Testis (tissue), 3 donors: ENCODE results near the gene MCCD1. TPM values are rescaled to one million over a fixed set of nuclear protein-coding genes. Genes with fewer than 3 reads are reported as not detected.

Source experiments
- DNase-seq: peaks from one replicate; pipeline ENCODE4 v3.0.0-alpha.2; 2019
- H3K27ac ChIP-seq, 2 donors: fragments of 200-600 bp; sonication (generic); one replicate each; pipeline ENCODE4 v1.5.1; 2019
- H3K27me3 ChIP-seq: fragments of 200-600 bp; sonication (generic); one replicate; pipeline ENCODE4 v1.5.1; 2019
- H3K36me3 ChIP-seq: fragments of 200-600 bp; sonication (generic); one replicate; pipeline ENCODE4 v1.5.1; 2017; ENCODE audit warnings: low read depth; ENCODE audit errors: missing control alignments
- H3K4me1 ChIP-seq: fragments of 200-600 bp; sonication (generic); one replicate; pipeline ENCODE4 v1.5.1; 2019
- H3K4me3 ChIP-seq, 2 donors: fragments of 200-600 bp; sonication (generic); one replicate each; pipeline ENCODE4 v1.5.1; 2017 to 2019
- H3K9me3 ChIP-seq: fragments of 200-600 bp; sonication (generic); one replicate; pipeline ENCODE4 v1.5.1; 2017
- POLR2A ChIP-seq: fragments of 450-650 bp; IDR thresholded peaks from one replicate; pipeline ENCODE4 v1.6.1; 2017; ENCODE audit warnings: antibody characterized with exemption, mild to moderate bottlenecking, moderate library complexity
- WGBS, 2 donors: methylation state at CpG; one replicate each; pipeline ENCODE4 v1.1.5; 2018; 5-methylcytosine and 5-hydroxymethylcytosine counted together
- intact Hi-C: fragments of 100-400 bp; cut with DNase I; formaldehyde crosslinking; loops from one replicate; pipeline ENCODE4 v1.15.1; 2023; ENCODE audit warnings: low total_unique reads
- polyA plus RNA-seq: library from polyadenylated mRNA; stranded (reverse); fragments of 350-450 nt; fragmentation: Illumina TruSeq; extraction: RNeasy Lipid Tissue Mini Kit (QIAGEN cat#74804); gene quantifications from one replicate; pipeline ENCODE4 v1.2.3, GENCODE V29; 2014; ENCODE audit warnings: low read depth, low replicate concordance; ENCODE audit not compliant: insufficient read depth
- total RNA-seq, 2 donors: library from RNA; depleted of rRNA; stranded (reverse); fragments of >200 nt; gene quantifications; one replicate each; pipeline ENCODE4 v1.2.3, GENCODE V29; 2016
- TF ChIP-seq, protein P1 (sequence below), 3 experiments: fragments of 450-650 bp in 2 of 3; fragments of 200-600 bp in 1 of 3; sonication (generic) in 1 of 3; IDR thresholded peaks; one replicate each; pipeline ENCODE4 v1.5.1; 2016 to 2019; ENCODE audit warnings: antibody characterized with exemption in 3 of 3, mild to moderate bottlenecking in 2 of 3, moderate library complexity in 1 of 3

The MCCD1 gene
- total and polyA plus RNA-seq, 3 donors from 2014 or later, result not detected

DNA sequence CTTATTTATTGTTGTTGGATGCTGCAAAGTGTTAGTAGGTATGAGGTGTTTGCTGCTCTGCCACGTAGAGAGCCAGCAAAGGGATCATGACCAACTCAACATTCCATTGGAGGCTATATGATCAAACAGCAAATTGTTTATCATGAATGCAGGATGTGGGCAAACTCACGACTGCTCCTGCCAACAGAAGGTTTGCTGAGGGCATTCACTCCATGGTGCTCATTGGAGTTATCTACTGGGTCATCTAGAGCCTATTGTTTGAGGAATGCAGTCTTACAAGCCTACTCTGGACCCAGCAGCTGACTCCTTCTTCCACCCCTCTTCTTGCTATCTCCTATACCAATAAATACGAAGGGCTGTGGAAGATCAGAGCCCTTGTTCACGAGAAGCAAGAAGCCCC lies 18.8 kb upstream of the MCCD1 start:
- Histone ChIP-seq H3K9me3 (no peaks in the 10 kb centered on the region), H3K36me3 (no peaks in the 10 kb centered on the region), H3K27ac (no peak overlapping the region), H3K4me1 (no peaks in the 10 kb centered on the region), H3K4me3 (no peak overlapping the region), H3K27me3 (no peaks in the 10 kb centered on the region)
- DNase-seq, result no peak
- intact Hi-C loops, result no loop called here
- TF ChIP-seq, protein P1, sequence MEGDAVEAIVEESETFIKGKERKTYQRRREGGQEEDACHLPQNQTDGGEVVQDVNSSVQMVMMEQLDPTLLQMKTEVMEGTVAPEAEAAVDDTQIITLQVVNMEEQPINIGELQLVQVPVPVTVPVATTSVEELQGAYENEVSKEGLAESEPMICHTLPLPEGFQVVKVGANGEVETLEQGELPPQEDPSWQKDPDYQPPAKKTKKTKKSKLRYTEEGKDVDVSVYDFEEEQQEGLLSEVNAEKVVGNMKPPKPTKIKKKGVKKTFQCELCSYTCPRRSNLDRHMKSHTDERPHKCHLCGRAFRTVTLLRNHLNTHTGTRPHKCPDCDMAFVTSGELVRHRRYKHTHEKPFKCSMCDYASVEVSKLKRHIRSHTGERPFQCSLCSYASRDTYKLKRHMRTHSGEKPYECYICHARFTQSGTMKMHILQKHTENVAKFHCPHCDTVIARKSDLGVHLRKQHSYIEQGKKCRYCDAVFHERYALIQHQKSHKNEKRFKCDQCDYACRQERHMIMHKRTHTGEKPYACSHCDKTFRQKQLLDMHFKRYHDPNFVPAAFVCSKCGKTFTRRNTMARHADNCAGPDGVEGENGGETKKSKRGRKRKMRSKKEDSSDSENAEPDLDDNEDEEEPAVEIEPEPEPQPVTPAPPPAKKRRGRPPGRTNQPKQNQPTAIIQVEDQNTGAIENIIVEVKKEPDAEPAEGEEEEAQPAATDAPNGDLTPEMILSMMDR (IDR thresholded peaks at IDR 0.05), result no peak
- TF ChIP-seq POLR2A, result no peak
- 82 to 92% methylated on average over 4 of the region's 4 CpGs for WGBS, 2 donors

DNA sequence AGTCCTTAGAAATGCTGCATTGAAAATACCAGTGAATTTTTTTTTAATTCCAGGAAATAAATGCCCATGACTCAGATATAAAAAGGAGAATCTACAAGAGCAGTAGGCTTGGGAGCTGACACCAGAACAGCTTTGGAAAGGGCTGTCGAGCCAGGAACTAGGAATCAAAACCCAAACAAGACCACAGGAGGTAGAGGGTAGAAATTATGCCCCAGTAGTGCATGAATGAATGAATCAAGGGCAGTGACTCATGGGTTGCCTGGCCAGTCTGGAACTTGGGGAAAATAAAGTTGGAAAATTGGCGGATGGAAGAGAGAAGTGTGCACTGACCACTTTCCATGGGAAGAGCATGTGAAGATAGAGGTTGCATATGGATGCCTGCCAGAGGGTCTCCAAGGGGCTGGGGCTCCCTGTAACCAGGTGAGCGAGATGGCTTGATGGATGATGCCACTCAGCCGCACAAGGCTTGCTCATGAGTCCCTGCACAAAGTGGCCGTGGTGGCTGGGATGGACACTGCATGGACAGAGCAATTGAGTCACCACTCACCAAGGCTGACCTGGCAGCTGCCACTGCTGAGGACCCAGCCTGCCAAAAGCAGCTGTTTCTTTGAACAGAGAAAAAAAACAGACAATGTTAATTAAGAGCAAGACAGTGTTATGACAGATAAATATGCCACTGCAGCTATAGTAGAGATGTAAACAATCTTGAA lies 15.2 kb upstream of the MCCD1 start:
- Histone ChIP-seq H3K4me3 (no peak overlapping the region), H3K27me3 (no peaks in the 10 kb centered on the region), H3K27ac (no peak overlapping the region), H3K4me1 (no peaks in the 10 kb centered on the region), H3K36me3 (no peaks in the 10 kb centered on the region), H3K9me3 (no peaks in the 10 kb centered on the region)
- no peak for DNase-seq
- no peak for TF ChIP-seq POLR2A
- TF ChIP-seq, protein P1 (IDR thresholded peaks at IDR 0.05), result no peak
- intact Hi-C loops, result no loop called here
- 86 to 89% methylated on average over 4 of the region's 5 CpGs for WGBS, 2 donors

DNA sequence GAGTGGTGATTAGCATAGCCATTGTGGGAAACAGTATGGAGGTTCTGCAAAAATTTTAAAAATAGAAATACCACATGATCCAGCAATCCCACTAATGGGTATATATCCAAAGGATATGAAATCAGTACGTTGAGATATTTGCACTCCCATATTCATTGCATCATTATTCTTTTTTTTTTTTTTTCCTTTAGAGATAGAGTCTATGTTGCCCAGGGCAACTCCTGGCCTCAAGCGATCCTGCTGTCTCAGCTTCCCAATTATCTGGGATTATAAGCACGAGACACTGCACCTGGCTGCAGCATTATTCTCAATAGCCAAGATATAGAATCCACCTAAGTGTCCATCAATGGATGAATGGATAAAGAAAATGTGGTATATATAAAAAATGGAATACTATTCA lies 6.9 kb upstream of the MCCD1 start:
- WGBS, 2 donors, result 80 to 84% methylated on average over 3 of the region's 3 CpGs
- H3K27me3 ChIP-seq, result no peaks in the 10 kb centered on the region
- TF ChIP-seq POLR2A, result no peak
- TF ChIP-seq, protein P1 (IDR thresholded peaks at IDR 0.05), result no peak
- no peaks in the 10 kb centered on the region for H3K9me3 ChIP-seq
- no peak overlapping the region for H3K27ac ChIP-seq
- no peaks in the 10 kb centered on the region for H3K36me3 ChIP-seq
- no peak overlapping the region for H3K4me3 ChIP-seq
- peak; percentile 2 for DNase-seq
- no peaks in the 10 kb centered on the region for H3K4me1 ChIP-seq
- intact Hi-C loops, result no loop called here

DNA sequence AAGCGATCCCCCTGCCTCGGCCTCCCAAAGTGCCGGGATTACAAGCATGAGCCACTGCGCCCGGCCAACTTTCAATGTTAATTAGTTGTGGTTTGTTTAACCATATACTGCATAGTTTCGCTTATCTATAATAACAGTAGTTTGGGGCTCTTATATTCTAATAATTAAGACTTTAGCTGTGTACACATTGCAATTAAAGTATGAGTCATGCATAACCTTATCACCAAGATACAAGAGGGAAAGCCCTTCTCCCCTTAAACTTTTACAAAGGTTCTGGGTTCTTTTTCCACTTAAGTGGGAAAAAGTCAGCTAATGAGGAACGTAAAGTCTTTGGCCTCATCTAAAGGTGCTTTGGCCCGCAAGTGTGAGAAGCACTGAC lies 3.2 kb upstream of the MCCD1 start:
- intact Hi-C loops, result no loop called here
- 66 to 73% methylated on average over 8 of the region's 8 CpGs for WGBS, 2 donors
- H3K27ac ChIP-seq, result no peak overlapping the region
- TF ChIP-seq POLR2A, result no peak
- TF ChIP-seq, protein P1 (IDR thresholded peaks at IDR 0.05), result no peak
- DNase-seq, result no peak
- H3K36me3 ChIP-seq, result no peaks in the 10 kb centered on the region
- H3K27me3 ChIP-seq, result no peaks in the 10 kb centered on the region
- H3K4me1 ChIP-seq, result no peaks in the 10 kb centered on the region
- no peaks in the 10 kb centered on the region for H3K9me3 ChIP-seq
- H3K4me3 ChIP-seq, result no peak overlapping the region
